Measurements from ENCODE around the gene CPEB3. TPM values are rescaled to one million over a fixed set of nuclear protein-coding genes. Genes with fewer than 3 reads are reported as not detected.
A peak's percentile ranks its signal among the peaks of the same experiment; 100 is the strongest.
"Not testable (repeated sequence)": the region's sequence is repeated elsewhere in the genome, so short reads cannot be mapped to it uniquely, and the experiment has no call there.

CPEB3 gene
- total and polyA plus RNA-seq, 2 donors (not counting 3 experiments of a cell fraction or from before 2014, with no cell fraction given), result 0.80 to 2.2 TPM

- CTCF ChIA-PET, result interaction anchor here (2.0 kb wide), 1 partner anchor 17 kb away, joined by 6 read pairs; no protein-coding TSS in a partner anchor
Observed at GRCh38 chr10:92027141-92027540, 263.7 kb downstream of the CPEB3 start.

DNA sequence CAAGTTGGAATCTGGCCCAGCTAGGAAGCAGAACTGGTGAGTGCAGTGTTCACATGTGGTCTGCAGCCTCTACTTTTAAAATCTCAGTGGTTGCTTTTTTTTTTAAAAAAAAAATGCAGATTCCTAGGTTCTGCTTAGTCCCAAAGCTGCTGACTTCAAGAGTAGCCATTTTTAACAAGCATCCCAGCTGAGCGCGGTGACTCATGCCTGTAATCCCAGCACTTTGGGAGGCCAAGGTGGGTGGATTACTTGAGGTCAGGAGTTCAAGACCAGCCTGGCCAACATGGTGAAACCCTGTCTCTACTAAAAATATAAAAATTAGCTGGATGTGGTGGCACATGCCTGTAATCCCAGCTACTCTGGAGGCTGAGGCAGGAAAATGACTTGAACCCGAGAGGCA, 265.5 kb downstream of the CPEB3 start:
- DNase-seq (ENCODE audit: low read depth, low spot score); H3K9me3 ChIP-seq (replicated peaks; ENCODE audit: control insufficient read depth, insufficient read depth, low read length); FAIRE-seq; intact Hi-C loops (cut with micrococcal nuclease); H3K27ac ChIP-seq (ENCODE audit: insufficient read depth, low read depth, low read length); BruUV-seq (replicated peaks); H3K4me1 ChIP-seq (ENCODE audit: control insufficient read depth, extremely low read depth, insufficient read depth, low read length); dilution Hi-C loops (cut with MboI; ENCODE audit: extremely low pct_ligation_motif_present, low sequenced_read_pairs); H3K9ac ChIP-seq (replicated peaks; ENCODE audit: extremely low read depth, insufficient read depth, low read length); CTCF ChIA-PET; H3K27me3 ChIP-seq (ENCODE audit: control insufficient read depth in 2 of 2, insufficient read depth in 2 of 2, low read length in 2 of 2); H4K20me1 ChIP-seq (replicated peaks; ENCODE audit: control insufficient read depth, extremely low read depth, insufficient read depth, low read length); H3K4me3 ChIP-seq (replicated peaks in 1 of 3; ENCODE audit: insufficient read depth in 1 of 3, low read depth in 1 of 3, low read length in 3 of 3); H3K79me2 ChIP-seq (ENCODE audit: control insufficient read depth, insufficient read depth, low read length); H3K9me1 ChIP-seq (replicated peaks; ENCODE audit: control insufficient read depth, extremely low read depth, insufficient read depth, low read length); H3K36me3 ChIP-seq (ENCODE audit: control insufficient read depth in 2 of 2, extremely low read depth in 1 of 2, insufficient read depth in 2 of 2, low read length in 2 of 2); POLR2A ChIA-PET; H2AFZ ChIP-seq (ENCODE audit: low read depth, low read length); H3K4me2 ChIP-seq (ENCODE audit: insufficient read depth, low read length): not testable (repeated sequence)

More at GRCh38 chr10:92027141-92027540, 263.7 kb downstream of the CPEB3 start:
- no TSS peak for BruUV-seq (replicated peaks)
- no peak for TF ChIP-seq EZH2 (IDR thresholded peaks at IDR 0.05; ENCODE audit: borderline replicate concordance, low read depth, low read length, severe bottlenecking)
- peak; percentile 16 for TF ChIP-seq FOS (IDR thresholded peaks at IDR 0.05; ENCODE audit: borderline replicate concordance, insufficient read depth, low read length)
- Histone ChIP-seq H2AFZ (ENCODE audit: low read depth, low read length) (no peak overlapping the region), H3K27me3 (ENCODE audit: control insufficient read depth in 2 of 2, insufficient read depth in 2 of 2, low read length in 2 of 2) (no peaks in the 10 kb centered on the region), H3K4me3 (replicated peaks in 1 of 3; ENCODE audit: insufficient read depth in 1 of 3, low read depth in 1 of 3, low read length in 3 of 3) (no peak overlapping the region), H3K4me2 (ENCODE audit: insufficient read depth, low read length) (no peak overlapping the region), H3K9me1 (replicated peaks; ENCODE audit: control insufficient read depth, extremely low read depth, insufficient read depth, low read length) (no peaks in the 10 kb centered on the region), H3K9me3 (replicated peaks; ENCODE audit: control insufficient read depth, insufficient read depth, low read length) (no peaks in the 10 kb centered on the region), H4K20me1 (replicated peaks; ENCODE audit: control insufficient read depth, extremely low read depth, insufficient read depth, low read length) (no peaks in the 10 kb centered on the region), H3K4me1 (ENCODE audit: control insufficient read depth, extremely low read depth, insufficient read depth, low read length) (peaks cover 9% of the 10 kb centered on the region), H3K9ac (replicated peaks; ENCODE audit: extremely low read depth, insufficient read depth, low read length) (no peak overlapping the region), H3K27ac (ENCODE audit: insufficient read depth, low read depth, low read length) (no peak overlapping the region), H3K79me2 (ENCODE audit: control insufficient read depth, insufficient read depth, low read length) (no peaks in the 10 kb centered on the region), H3K36me3 (ENCODE audit: control insufficient read depth in 2 of 2, extremely low read depth in 1 of 2, insufficient read depth in 2 of 2, low read length in 2 of 2) (peaks cover 2 to 8% of the 10 kb centered on the region in 2 experiments)
- no peak for FAIRE-seq
- POLR2A ChIA-PET, result no interaction called here
- dilution Hi-C loops (cut with MboI; ENCODE audit: extremely low pct_ligation_motif_present, low sequenced_read_pairs), result no loop called here
- intact Hi-C loops (cut with micrococcal nuclease), result no loop called here
- peak; percentile 54 for DNase-seq (ENCODE audit: low read depth, low spot score)

Measured in endothelial cell of umbilical vein (primary cell).